Measurements from ENCODE around the gene OSER1. TPM values are rescaled to one million over a fixed set of nuclear protein-coding genes. Genes with fewer than 3 reads are reported as not detected.

OSER1 gene
- total RNA-seq, 1 donor from 2014 or later = 29.6 TPM

DNA sequence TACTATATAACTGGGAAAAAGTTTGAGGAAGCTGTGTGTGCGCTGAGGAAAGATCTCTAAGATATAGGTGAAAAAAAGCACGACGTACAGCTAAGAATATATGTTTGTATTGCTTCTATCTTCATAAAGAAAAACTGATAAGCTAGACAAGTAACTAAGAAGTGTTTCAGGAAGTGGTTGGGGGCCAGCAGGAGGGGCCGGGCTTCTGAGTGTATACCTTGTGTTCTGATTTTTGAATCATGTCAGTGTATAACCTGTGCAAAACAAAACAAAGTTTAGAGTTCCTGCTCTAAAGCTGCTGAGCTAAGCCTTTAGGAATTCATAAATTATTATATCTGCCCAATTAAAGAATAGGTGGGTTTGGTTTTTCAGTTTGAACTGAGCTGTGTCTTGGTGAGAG lies 7.9 kb upstream of the OSER1 start:
- no peak for DNase-seq
- peak overlapping the region; percentile 36 for H3K4me3 ChIP-seq
- peak overlapping the region; percentile 58 for H3K27ac ChIP-seq
- H3K4me1 ChIP-seq = peaks cover 13% of the 10 kb centered on the region
- ATAC-seq = no peak
- no peaks in the 10 kb centered on the region for H3K36me3 ChIP-seq
- H3K9me3 ChIP-seq = no peaks in the 10 kb centered on the region
- intact Hi-C loops (cut with DNase I) = loop anchor here (5.0 to 10.0 kb wide), 2 partner anchors 94 to 166 kb away; partner anchors contain the start of gene FITM2
- TF ChIP-seq, protein P1, sequence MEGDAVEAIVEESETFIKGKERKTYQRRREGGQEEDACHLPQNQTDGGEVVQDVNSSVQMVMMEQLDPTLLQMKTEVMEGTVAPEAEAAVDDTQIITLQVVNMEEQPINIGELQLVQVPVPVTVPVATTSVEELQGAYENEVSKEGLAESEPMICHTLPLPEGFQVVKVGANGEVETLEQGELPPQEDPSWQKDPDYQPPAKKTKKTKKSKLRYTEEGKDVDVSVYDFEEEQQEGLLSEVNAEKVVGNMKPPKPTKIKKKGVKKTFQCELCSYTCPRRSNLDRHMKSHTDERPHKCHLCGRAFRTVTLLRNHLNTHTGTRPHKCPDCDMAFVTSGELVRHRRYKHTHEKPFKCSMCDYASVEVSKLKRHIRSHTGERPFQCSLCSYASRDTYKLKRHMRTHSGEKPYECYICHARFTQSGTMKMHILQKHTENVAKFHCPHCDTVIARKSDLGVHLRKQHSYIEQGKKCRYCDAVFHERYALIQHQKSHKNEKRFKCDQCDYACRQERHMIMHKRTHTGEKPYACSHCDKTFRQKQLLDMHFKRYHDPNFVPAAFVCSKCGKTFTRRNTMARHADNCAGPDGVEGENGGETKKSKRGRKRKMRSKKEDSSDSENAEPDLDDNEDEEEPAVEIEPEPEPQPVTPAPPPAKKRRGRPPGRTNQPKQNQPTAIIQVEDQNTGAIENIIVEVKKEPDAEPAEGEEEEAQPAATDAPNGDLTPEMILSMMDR (IDR thresholded peaks at IDR 0.05) = no peak
- H3K27me3 ChIP-seq = no peaks in the 10 kb centered on the region

DNA sequence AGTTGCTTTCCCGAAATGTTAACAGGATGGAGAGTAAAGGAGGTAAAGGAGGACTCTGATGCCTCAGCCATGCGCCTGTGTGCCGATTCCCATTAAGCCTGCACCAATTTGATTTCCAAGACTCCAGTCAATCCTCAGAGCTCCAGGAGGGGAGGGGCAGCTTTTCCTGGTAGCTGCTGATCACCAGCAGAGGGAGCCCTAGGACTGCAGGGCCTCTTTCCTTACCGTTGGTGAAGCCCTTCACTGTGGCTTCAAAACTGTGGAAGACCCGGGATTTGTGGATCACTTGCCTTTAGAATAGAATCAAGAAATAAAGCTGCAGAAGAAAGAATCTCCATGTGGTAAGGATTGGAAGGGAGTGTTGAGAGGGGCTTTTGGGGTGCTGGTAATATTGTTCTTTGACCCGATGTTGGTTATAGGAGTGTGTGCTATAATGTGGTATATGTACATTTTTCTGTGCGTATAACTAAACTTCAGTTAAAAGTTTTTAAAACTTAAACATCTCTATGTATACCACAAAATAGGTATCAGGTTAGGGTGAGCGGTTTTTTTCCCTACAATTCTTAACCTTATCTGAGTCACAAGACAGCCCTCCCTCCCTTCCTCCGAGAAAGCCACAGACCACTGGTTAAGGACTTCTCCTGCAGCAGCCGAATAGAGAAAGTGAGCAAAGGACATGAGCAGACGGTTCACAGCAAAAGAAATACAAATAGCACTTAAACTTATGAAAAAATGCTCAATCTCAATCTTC lies 6.9 kb upstream of the OSER1 start:
- Histone ChIP-seq H3K36me3 (no peaks in the 10 kb centered on the region), H3K27me3 (no peaks in the 10 kb centered on the region), H3K27ac (peak overlapping the region; percentile 58), H3K4me1 (peaks cover 13% of the 10 kb centered on the region), H3K9me3 (no peaks in the 10 kb centered on the region), H3K4me3 (peak overlapping the region; percentile 36)
- peak; percentile 82 for DNase-seq
- intact Hi-C loops (cut with DNase I) = loop anchor here (5.0 to 10.0 kb wide), 2 partner anchors 95 to 167 kb away; partner anchors contain the start of gene FITM2
- peak; percentile 94 for ATAC-seq
- TF ChIP-seq, protein P1 (IDR thresholded peaks at IDR 0.05) = peak; percentile 91

- Histone ChIP-seq H3K9me3 (no peaks in the 10 kb centered on the region), H3K27ac (no peak overlapping the region), H3K4me1 (peaks cover 22% of the 10 kb centered on the region), H3K4me3 (no peak overlapping the region), H3K36me3 (no peaks in the 10 kb centered on the region), H3K27me3 (no peaks in the 10 kb centered on the region)
- ATAC-seq = peak; percentile 10
- intact Hi-C loops (cut with DNase I) = loop anchor here (5.0 to 10.0 kb wide), 2 partner anchors 97 to 170 kb away; partner anchors contain the start of gene FITM2
- DNase-seq = peak; percentile 78
- TF ChIP-seq, protein P1 (IDR thresholded peaks at IDR 0.05) = peak; percentile 76
Observed at GRCh38 chr20:44215125-44215524, 4.6 kb upstream of the OSER1 start.

- intact Hi-C loops (cut with DNase I) = loop anchor here (10.0 kb wide), 1 partner anchor 172 kb away; no protein-coding TSS in a partner anchor
- H3K36me3 ChIP-seq = no peaks in the 10 kb centered on the region
- H3K9me3 ChIP-seq = no peaks in the 10 kb centered on the region
- DNase-seq (no peak), ATAC-seq (no peak)
- TF ChIP-seq, protein P1 (IDR thresholded peaks at IDR 0.05) = no peak
- peaks cover 34% of the 10 kb centered on the region for H3K4me1 ChIP-seq
- H3K4me3 ChIP-seq = no peak overlapping the region
- H3K27ac ChIP-seq = no peak overlapping the region
- no peaks in the 10 kb centered on the region for H3K27me3 ChIP-seq
Observed at GRCh38 chr20:44212792-44213191, 2.2 kb upstream of the OSER1 start.

GRCh38 chr20:44211177-44212039 lies 837 bp upstream of the OSER1 start:
- H3K4me1 ChIP-seq = peaks cover 37% of the 10 kb centered on the region
- H3K36me3 ChIP-seq = peaks cover 3% of the 10 kb centered on the region
- no peak for DNase-seq
- ATAC-seq = no peak
- intact Hi-C loops (cut with DNase I) = loop anchor here (10.0 kb wide), 1 partner anchor 173 kb away; no protein-coding TSS in a partner anchor
- peak overlapping the region; percentile 94 for H3K27ac ChIP-seq
- no peaks in the 10 kb centered on the region for H3K27me3 ChIP-seq
- H3K9me3 ChIP-seq = no peaks in the 10 kb centered on the region
- TF ChIP-seq, protein P1 (IDR thresholded peaks at IDR 0.05) = no peak
- peak overlapping the region; percentile 77 for H3K4me3 ChIP-seq
